HG03103 (cell line): ENCODE results near the gene CDV3.
A peak's percentile ranks its signal among the peaks of the same experiment; 100 is the strongest.

Experiments
- ATAC-seq: cut with Tn5 transposase; IDR thresholded peaks from one replicate; pipeline ENCODE4 v1.9.1; 2021; ENCODE audit warnings: low read depth; ENCODE audit not compliant: unreplicated experiment

Gene CDV3

DNA sequence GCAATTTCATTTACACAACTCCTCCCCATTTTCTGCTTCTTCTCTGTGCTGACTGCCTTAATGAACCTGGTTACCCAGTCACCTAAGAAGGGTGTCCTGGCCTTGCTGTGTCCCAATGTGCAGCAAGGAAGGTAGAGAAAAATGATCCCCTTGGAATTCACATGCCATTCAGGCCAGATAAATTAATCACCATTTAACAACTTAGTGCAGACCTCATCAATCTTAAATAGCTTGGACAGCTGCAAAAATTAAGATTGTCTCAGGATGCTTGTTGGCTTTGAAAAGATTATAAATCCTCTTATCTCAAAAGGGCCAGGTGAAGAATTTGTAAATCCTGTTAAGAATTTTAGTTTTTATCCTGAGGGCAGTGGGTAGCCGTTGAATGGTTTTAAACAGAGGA lies 9.7 kb upstream of the CDV3 start:
- no peak for ATAC-seq

DNA sequence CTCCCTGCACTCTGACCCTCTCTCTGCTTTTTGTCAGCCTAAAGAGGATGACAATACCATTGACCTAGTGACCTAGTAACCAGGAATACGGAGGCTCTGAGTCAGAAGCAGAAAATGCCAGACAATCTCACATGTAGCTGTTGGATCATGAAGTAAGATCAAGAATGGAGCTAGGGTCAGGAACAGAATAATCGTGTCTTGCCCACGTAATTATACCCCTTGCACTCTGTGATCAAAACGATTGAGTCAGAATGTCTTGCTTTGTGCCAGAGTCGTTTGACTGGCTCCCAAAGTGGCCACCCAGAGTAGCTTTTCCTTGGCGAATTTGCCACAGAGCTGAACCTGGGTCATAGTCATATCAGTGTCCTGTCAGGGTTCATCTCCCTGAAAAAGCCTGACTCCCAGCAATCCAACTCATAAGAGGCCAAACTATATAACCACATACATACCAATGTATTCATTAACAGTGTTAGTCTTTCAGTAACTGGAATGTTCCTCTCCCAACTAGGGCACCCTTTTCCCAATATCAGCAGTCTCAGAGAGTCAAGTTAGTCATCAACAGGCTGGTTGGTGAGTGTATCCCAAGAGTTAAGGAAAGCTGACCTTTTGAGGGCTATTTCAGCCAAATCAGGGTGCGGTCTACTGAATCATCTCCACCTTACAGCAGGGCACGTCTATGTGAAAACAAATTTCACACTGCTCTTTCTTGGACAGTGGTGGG lies 5.0 kb upstream of the CDV3 start:
- ATAC-seq, result no peak

GRCh38 chr3:133570139-133570936 lies 3.1 kb upstream of the CDV3 start:
- no peak for ATAC-seq

DNA sequence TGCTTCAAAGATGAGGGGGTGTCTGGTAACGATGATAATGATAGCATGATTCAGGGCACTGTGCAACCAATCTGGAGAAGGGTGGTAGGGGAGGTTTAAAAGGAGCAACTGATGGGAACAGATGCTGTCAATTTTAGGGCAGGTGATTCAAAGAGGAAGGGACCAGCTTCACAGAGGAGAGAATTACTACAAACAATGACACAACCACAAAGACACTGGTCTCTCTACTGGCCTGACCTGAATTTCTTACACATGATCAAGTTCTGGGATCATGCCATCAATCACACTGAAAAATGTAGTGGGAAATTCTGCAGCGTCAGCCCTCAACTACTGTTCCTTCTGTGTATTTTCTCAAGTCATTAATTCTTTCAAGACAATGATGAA lies 2.6 kb upstream of the CDV3 start:
- no peak for ATAC-seq

GRCh38 chr3:133572158-133573053 lies 1.1 kb upstream of the CDV3 start:
- ATAC-seq, result peak; percentile 22

DNA sequence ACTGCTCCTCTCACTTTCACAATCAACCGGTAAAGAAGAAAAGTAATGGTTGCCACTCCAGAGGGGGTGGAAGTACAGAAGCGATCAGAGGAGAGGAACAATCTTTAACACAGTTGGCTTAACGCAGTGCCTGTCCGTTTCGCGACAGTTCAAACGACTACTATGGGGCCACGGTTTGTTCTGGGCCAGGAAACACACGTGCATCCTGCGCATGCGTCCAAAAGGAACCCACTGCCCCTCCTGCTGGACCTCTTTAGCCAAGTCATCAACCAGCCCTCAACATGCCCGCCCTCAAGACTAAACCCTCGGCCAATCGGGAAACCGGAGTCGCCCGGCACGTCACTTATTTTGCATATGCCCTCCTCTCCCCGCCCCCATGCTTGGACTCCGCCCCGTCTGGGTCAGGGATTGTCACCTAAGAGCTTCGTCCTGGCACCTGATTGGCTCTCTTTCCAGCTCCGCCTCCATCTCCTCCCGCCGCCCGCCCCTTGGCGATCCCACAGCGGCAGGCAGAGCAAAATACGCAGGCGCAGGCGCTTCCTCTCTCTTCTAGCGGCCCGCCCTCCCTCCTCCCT lies 345 bp upstream of the CDV3 start:
- peak; percentile 67 for ATAC-seq

GRCh38 chr3:133574260-133574881 lies 885 bp downstream of the CDV3 start:
- peak; percentile 21 for ATAC-seq

GRCh38 chr3:133575086-133575485 lies 1.6 kb downstream of the CDV3 start:
- ATAC-seq, result no peak

- no peak for ATAC-seq
Observed at GRCh38 chr3:133576169-133576568, 2.7 kb downstream of the CDV3 start.

GRCh38 chr3:133578548-133579191 lies 5.2 kb downstream of the CDV3 start:
- ATAC-seq, result no peak

DNA sequence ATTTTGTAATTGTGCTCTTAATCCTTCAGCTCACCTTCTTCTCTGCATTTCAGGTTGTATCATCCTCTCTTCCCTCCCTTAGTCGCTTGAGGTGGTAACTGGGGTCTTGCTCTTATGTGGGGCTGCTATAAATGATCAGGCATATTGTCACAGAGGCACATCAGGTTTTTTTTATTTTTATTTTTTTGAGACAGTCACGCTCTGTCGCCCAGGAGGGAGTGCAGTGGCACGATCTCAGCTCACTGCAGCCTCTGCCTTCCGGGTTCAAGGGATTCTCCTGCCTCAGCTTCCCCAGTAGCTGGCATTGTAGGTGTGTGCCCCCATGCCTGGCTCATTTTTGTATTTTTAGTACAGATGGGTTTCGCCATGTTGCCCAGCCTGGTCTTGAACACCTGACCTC lies 9.9 kb downstream of the CDV3 start:
- no peak for ATAC-seq

- ATAC-seq, result no peak
Observed at GRCh38 chr3:133588035-133588434, 14.5 kb downstream of the CDV3 start.

DNA sequence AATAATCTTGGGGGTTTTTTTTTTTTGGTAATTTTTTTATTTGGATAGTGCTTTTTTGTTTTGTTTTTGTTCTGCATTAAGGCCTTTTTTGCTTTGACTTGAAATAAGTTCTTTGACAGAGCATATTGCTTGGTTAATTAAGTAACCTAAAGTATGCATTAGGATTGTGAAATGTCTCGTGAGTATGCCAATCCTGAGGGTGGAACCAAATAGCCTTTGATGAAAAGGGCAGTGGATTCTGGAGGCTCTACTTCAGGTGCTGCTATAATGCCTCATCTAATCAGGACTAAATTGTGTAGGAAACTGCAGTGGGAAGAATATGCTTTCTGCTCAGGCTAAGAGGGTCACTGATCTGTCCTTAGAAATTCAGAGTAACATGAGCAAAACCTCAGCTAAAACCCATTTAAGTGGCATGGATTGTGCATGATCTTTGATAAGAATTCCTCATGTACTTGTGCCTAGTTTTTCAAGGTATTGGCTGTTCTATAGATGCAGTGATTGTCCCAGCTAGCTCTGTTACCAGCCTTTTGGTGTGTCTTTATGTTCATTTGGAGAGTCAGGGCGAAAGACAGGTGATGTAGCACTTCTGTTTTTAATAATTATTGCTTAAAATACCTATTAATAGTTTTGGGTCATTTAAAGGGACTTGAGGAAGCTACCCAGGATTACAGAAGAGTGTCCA lies 15.4 kb downstream of the CDV3 start:
- no peak for ATAC-seq

DNA sequence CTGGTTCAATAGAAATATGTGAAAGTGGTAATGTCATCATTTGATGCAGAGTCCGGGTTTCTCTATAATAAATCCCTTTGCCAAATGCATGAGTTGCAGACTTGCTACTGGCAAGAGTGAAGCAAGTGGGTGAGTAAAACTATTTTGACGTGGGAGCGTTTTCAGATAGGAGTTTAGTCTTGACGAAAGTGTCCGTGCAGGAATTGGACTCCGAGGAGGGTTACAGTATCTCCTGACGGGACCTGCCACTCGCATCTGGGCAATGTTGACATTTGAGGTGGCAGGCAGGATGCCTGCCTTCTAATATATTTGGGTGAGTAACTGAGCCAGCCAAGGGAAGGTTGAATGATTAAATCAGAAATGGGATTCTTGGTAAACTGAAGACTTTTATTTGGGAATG lies 16.0 kb downstream of the CDV3 start:
- no peak for ATAC-seq

DNA sequence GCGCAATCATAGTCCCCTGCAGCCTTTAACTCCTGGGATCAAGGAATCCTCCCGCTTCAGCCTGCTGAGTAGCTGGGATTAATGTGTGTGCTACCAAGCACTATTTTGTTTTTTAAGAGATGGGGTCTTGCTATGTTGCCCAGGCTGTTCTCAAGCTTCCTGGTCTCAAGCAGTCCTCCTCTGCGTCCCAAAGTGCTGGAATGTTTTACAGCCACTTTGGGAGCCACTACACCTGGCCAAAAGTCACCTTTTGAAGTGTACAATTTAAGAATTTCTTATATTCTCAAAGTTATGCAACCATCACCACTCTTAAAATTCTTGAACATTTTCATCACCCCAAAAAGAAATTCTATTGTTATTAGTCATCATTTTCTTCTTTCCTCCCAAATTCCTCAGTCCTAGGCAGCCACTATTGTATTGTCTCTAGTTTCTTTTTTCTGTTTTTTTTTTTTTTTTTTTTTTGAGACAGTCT lies 17.8 kb downstream of the CDV3 start:
- ATAC-seq, result no peak

DNA sequence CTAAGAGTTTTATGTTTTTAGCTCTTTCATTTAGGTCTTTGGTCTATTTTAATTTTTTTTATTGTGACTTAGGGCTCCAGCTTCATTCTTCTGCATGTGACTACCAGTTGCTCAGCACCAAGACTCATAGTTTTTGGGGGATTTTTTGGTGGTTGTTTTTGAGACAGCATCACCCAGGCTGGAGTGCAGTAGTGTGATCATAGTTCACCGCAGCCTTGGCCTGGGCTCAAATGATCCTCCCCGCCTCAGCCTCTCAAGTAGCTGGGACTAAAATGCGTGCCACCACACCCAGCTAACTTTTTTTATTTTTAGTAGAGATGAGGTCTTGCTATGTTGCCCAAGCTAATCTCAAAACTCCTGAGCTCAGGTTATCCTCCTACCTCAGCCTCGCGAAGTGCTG lies 19.4 kb downstream of the CDV3 start:
- peak; percentile 44 for ATAC-seq

- peak; percentile 26 for ATAC-seq
Observed at GRCh38 chr3:133593243-133593642, 19.8 kb downstream of the CDV3 start.

- ATAC-seq, result no peak
Observed at GRCh38 chr3:133595341-133595740, 21.9 kb downstream of the CDV3 start.

- no peak for ATAC-seq
Observed at GRCh38 chr3:133598405-133598804, 24.9 kb downstream of the CDV3 start.
